GM10847 (cell line): ENCODE data around the gene FTSJ3.
"Not testable (repeated sequence)": the region's sequence is repeated elsewhere in the genome, so short reads cannot be mapped to it uniquely, and the experiment has no call there.

Experiments
- POLR2A ChIP-seq: IDR thresholded peaks from 2 replicates; pipeline ENCODE4 v1.6.1; 2011; ENCODE audit not compliant: insufficient read length; ENCODE audit errors: extremely low read depth

FTSJ3 gene, protein sequence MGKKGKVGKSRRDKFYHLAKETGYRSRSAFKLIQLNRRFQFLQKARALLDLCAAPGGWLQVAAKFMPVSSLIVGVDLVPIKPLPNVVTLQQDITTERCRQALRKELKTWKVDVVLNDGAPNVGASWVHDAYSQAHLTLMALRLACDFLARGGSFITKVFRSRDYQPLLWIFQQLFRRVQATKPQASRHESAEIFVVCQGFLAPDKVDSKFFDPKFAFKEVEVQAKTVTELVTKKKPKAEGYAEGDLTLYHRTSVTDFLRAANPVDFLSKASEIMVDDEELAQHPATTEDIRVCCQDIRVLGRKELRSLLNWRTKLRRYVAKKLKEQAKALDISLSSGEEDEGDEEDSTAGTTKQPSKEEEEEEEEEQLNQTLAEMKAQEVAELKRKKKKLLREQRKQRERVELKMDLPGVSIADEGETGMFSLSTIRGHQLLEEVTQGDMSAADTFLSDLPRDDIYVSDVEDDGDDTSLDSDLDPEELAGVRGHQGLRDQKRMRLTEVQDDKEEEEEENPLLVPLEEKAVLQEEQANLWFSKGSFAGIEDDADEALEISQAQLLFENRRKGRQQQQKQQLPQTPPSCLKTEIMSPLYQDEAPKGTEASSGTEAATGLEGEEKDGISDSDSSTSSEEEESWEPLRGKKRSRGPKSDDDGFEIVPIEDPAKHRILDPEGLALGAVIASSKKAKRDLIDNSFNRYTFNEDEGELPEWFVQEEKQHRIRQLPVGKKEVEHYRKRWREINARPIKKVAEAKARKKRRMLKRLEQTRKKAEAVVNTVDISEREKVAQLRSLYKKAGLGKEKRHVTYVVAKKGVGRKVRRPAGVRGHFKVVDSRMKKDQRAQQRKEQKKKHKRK

DNA sequence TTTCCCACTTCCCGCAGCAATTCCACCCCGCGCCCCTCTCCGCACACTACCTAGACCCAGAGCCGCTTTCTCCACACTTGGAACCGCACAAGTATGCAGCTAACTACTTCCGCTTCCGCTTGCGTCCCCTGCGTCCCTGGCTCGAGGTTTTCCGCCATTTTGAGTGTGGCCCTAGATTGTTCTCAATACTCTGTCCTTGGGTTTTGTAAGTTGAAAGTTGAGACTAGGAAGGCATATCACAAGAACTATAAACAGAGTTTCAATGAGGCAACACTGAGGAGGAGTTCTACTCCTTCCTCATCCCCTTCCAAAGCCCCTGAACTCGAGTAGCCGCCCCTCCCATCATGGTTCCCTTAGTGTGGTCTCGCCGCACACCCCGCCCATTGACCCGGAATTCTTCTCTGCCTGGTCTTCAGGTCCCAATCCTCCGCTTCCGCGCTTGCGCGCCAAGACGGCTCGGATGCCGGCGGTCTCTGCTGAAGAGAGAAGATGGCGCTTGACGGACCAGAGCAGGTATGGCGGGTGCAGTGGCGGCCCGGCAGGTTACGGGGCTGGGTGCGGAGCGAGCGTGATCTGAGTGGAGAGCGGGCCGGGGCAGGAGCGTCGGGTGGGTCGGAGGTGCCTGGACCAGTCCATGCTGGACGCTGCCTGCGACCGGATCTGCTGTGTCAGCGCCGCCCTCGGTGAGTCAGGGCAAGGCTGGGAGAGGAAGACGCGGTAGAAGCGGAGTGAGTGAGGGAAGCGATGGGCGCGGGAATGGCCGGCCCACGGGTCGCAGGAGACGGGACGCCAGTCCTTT, at the start of gene FTSJ3, which contains the start of gene PSMC5:
FTSJ3 (minus strand) TSS at position 662 of the 799 bp plus-strand sequence. CDS start 761 bp downstream, outside the sequence.
PSMC5 (plus strand) TSS at position 430 of the 799 bp plus-strand sequence; CDS start at position 490, 60 bp downstream.
- TF ChIP-seq POLR2A, result peak; percentile 93

DNA sequence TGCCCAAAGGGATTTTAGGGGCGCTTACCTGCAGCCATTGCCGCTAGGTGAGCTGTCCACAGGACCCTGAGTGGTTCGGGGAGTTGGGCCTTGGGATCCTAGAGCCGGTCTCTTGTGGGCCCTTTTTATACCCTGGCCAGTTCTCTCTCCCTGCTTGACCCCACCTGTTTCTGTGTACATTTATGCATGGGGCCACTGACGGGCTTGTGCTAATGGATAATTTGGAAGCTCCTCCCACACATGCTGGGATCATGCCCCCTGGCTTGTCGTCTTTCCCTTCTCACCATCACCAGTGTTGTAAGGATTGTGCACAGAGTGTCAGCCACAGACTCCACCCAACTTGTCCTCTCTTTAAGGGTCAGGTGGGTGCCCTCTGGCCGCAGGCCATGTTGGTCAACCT, 46.1 kb upstream of the FTSJ3 start, which contains the start of gene CSH2:
CSH2 (minus strand) TSS at position 101 of the 400 bp plus-strand sequence; CDS start at position 38, 63 bp downstream.
- not testable (repeated sequence) for TF ChIP-seq POLR2A

DNA sequence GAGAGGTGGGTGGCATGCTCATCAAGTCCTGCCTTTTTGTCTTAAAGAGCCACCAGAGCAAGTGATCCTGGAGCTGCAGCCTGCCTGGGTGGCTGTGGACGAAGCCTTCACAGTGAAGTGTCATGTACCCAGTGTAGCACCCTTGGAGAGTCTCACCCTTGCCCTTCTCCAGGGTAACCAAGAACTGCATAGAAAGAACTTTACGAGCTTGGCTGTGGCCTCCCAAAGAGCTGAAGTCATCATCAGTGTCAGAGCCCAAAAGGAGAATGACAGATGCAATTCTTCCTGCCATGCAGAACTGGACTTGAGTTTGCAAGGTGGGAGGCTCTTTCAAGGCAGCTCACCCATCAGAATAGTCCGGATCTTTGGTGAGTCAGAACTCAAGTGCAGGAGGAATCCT, 31.8 kb upstream of the FTSJ3 start:
- no peak for TF ChIP-seq POLR2A

DNA sequence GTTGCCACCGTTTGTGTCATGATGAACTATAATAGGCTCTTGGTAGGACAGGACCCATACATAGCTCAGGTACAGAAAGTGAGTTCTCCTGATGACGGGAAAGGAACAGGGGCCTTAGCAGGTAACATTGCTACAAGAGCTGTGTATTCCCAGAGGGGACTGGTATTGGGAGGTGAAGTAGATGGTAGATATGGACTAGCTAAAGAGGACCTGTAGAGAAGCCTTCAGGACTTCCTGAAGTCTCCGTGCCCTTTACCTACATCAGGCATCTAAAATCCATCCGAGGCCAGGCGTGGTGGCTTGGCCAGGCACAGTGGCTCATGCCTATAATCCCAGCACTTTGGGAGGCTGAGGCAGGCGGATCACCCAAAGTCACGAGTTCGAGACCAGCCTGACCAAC, 27.7 kb upstream of the FTSJ3 start:
- TF ChIP-seq POLR2A, result no peak

DNA sequence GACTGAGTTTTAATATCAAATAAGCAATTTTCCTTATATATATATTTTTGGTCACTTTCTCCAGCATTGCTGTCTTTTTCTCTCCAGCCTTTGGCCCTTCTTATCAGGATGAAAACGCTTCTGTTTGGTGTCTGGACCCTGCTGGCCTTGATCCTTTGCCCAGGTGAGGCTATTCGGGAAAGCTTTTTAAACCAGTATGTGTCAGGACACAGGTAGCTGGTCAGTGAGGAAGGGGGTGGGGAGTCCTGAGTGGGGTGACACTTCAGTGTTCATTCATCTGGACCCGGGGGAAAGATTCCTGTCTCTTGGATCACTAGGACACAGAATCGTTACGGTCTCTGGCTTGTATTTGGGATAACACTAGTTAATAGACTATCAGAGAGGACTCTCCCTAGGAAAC, 27.2 kb upstream of the FTSJ3 start:
- TF ChIP-seq POLR2A, result no peak

DNA sequence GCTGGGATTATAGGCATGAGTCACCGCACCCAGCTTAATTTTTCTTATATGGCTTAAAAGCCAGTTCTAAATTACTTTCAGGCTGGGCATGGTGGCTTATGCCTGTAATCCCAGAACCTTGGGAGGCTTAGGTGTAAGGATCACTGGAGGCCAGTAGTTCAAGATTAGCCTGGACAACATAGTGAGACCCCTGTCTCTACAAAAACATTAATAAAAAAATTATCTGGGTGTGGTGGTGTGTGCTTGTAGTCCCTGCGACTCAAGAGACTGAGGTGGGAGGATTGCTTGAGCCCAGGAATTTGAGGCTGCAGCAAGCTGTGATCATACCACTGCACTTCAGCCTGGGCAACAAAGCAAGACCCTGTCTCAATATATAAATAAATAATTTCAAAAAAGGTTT, 25.8 kb upstream of the FTSJ3 start:
- no peak for TF ChIP-seq POLR2A

DNA sequence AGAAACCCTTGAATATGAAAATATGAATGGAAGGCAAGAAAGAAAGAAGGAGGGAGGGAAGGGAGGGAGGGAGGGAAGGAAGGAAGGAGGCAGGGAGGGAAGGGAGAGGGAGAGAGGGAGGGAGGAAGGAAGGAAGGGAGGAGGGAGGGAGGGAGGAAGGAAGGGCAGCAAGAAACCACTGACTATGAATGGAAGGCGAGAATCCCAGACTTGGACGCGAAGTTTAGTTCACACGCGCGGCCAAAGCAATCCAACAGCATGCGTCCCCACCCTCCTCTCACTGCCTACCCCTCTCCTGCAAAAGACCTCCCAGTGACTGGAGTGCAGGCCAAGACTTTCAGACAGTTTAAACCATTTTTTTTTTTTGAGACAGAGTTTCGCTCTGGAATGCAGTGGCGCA, 22.9 kb upstream of the FTSJ3 start:
- TF ChIP-seq POLR2A, result no peak

DNA sequence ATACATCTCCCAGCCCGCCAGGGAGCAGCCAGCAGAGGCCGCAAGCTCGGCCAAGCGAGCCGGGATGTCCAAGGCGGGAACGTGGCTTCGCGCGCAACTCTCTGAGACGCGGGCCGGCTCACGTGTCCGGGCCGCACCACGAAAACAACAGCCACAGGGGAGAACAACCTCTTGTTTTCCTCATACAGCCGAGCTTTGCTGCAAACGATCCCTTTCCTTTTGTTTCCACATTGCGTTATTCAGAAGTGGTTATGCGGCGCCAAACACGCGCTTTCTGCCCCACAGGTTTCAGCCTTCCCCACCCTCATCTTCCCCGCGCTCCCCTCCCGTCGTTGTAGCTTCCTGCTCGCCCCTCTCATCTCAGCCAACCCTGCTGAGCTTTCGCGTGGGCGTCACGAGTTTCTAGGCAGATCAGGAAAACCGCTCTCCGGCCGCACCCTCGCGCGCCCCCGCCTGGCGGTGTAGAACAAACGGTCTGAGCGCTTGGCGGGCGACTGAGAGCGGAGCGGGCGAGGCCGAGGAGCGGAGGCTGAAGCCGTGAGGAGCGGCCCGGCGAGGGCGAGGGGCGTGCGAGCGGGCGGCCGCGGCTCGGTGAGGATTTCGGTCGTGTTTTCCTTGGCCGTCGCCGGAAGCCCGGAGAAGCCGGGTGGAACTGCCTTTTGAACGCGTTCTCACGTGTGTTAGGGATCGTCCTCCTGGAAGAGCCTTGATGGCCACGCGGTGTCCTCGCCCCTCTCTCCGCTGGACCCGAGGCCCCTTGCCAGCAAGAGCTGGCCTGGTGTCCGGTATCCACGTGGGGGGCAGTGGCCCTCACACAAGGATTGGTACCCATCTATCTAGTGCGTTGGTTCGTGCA, 21.6 kb upstream of the FTSJ3 start:
- TF ChIP-seq POLR2A, result no peak

DNA sequence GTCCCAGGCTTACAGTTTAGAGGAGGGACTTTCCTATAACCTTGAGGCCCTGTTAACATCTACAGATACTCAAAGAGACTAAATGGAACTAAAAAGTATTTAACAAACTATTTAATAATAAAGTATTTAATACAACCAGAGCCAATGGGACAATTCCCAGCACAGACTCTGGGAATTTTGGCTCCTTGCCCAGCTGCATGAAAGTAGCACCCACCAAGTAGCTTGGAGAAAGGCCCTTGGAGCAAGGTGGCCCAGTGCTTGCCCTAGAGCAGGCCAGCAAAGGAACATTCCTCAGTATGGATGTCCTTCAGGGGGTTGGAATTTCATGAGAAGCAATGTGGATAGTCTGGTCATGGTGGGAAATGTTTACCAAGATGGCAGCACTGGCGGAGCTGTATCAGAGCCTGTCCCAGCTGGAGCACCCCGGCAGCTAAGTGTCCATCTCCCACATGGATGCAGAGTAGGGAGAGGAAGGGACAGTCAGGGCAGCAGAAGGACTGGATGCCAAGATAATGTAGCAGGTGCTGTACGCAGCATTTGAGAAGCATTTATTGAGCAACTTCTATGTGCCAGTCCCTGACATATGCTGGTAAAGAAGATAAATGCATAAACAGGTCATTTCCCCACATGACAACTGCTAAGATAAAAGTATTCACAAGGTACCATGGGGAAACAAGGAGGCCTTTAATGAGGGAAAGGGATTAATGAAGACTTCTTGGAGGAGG, 20.2 kb upstream of the FTSJ3 start:
- no peak for TF ChIP-seq POLR2A

DNA sequence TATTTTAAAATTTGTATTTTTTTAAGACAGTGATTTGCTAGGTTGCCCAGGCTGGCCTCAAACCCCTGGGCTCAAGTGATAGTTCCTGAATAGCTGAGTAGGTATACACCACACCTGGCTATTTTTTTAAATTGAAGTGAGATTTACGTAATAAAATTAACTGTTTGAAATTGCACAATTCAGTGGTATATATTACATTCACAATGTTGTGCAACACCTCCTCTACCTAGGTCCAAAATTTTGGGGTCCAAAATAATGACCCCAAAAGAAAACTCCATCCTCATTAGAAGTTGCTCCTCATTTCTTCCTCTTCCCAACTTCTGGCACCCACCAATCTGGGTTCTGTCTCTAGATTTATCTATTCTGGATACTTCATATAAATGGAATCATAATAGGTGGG, 18.0 kb upstream of the FTSJ3 start:
- no peak for TF ChIP-seq POLR2A

DNA sequence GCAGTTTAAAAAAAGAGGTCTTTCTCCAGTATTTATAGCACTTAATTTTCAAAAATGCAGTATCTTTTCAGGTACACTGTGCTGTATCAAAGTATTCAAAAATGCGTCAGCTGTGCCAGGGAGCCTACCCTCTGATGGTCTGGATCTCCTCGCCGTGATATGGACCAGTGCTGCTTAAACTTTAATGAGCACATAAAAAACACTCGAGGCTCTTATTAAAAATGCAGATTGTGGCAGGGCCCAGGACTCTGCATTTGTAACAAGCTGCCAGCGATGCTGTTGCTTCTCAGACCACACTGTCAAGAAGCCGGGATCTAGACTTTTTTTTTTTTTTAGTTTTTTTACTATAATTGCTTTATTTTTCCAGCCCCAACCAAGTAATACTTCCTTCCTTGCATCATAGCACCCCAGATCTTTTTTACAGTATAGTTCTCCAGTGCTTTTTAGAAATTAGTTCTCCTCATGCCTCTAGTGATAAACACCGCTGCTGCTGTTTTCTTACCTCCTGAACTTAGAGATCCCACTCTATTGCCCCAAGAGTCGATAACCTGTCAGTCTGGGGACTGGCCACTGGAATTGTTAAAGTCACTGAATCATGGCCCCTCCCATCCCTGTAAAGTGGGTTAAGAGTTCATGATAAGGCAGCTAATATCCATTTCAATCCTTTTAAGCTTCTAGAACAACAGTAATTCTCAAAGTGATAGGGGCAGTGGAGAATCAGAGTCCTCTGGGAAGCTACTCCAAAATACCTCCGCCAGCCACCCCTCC, 16.6 kb upstream of the FTSJ3 start:
- TF ChIP-seq POLR2A, result no peak

DNA sequence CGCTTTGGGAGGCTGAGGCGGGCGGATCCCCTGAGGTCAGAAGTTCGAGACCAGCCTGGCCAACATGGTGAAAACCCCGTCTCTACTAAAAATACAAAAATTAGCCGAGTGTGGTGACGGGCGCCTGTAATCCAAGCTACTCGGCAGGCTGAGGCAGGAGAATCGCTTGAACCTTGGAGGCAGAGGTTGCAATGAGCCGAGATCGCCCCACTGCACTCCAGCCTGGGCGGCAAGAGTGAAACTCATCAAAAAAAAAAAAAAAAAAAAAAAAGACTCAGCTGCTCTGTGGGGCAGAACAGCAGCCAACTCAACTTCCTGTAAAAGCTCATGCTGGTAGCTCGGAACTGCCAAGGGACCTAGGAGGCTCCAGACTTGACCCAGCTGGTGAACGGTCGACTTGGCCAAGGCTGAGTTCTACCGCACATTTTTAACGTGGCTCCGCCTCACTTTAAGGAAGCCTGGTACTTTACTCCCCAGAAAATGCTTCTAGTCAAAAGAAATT, 16.0 kb upstream of the FTSJ3 start:
- TF ChIP-seq POLR2A, result peak; percentile 33

DNA sequence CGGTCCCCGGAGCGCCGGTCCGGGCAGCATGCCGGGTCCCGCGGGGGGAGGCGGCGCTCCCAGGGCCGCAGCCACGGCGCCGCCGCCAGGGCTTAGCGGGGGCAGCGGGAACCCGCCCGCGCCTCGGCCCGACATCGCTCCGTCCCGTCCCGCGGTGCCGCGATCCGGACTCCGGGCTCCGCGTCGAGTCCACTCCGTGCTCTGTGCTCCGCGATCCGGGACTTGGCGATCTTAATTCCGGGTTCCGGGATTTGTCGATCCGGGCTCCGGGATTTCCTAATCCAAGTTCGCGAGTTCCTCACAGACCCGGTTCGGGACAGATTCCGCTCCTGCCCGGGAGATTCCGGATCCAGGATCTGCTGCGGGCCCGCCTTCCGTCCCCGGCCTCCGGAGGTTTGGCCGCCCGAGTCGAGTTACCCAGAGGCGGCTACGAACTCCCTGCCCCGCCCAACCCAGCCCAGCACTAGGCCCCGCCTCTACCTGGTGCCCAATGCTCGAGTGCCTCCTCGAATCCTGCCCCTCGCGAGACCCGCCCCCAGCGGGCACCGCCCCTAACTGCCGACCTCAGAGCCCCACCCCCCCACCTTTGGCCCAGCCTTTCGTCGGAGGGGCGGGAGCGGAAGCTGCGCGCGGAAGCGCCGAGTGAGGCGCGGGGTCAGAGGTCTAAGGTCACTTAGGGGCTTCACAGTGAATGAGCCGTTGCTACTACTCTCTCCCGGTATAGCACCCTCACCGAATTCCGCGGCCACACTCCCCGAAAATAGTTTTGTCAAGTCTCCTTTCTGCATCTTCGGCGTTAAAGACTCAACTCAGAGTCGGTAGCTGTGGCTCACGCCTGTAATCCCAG, 15.3 kb upstream of the FTSJ3 start, which contains the start of gene SMARCD2:
SMARCD2 (minus strand) TSS at position 146 of the 847 bp plus-strand sequence; CDS start at position 135, 11 bp downstream.
- peak; percentile 75 for TF ChIP-seq POLR2A
